LNCAP (cell line): Measurements from ENCODE around the gene MRPL12.

Source experiments
- CTCF ChIP-seq: fragments of 450-650 bp; IDR thresholded peaks from 2 replicates; pipeline ENCODE4 v1.5.1; 2017; ENCODE audit warnings: mild to moderate bottlenecking

MRPL12 gene

GRCh38 chr17:81690549-81690948, 12.6 kb upstream of the MRPL12 start:
- no peak for TF ChIP-seq CTCF

- no peak for TF ChIP-seq CTCF
Measured at GRCh38 chr17:81691196-81691595, 12.0 kb upstream of the MRPL12 start.

- TF ChIP-seq CTCF: no peak
Measured at GRCh38 chr17:81691608-81692007, 11.6 kb upstream of the MRPL12 start.

- TF ChIP-seq CTCF: no peak; the same call in 1 of the 2 replicates
Measured at GRCh38 chr17:81693509-81694210, 9.5 kb upstream of the MRPL12 start.

- TF ChIP-seq CTCF: no peak
Measured at GRCh38 chr17:81694810-81695209, 8.4 kb upstream of the MRPL12 start.

GRCh38 chr17:81695211-81695610, 8.0 kb upstream of the MRPL12 start:
- TF ChIP-seq CTCF: no peak

GRCh38 chr17:81695801-81696200, 7.4 kb upstream of the MRPL12 start:
- no peak for TF ChIP-seq CTCF
